OCI-LY3 (cell line): ENCODE data around the gene VAT1.
A peak's percentile ranks its signal among the peaks of the same experiment; 100 is the strongest.
"Not testable (repeated sequence)": the region's sequence is repeated elsewhere in the genome, so short reads cannot be mapped to it uniquely, and the experiment has no call there.

ENCODE experiments used
- H2AFZ ChIP-seq: fragments of 200-600, 300-600 bp; shearing (Covaris generic); 2 replicates; pipeline ENCODE4 v1.6.0; 2014; ENCODE audit warnings: antibody characterized with exemption, low read depth, low read length
- H3K27ac ChIP-seq: fragments of 200-600, 300-600 bp; sonication (generic); 2 replicates; pipeline ENCODE4 v1.5.1; 2014; ENCODE audit warnings: mild to moderate bottlenecking, low read length, moderate library complexity, mixed read lengths
- H3K27me3 ChIP-seq: fragments of 200-600, 300-600 bp; sonication (generic); 2 replicates; pipeline ENCODE4 v1.6.1; 2014; ENCODE audit warnings: low read depth, low read length, mixed read lengths
- H3K36me3 ChIP-seq: fragments of 200-600, 300-600 bp; sonication (generic); replicated peaks from 2 replicates; pipeline ENCODE3; 2014; ENCODE audit warnings: low read depth, low read length, mixed read lengths
- H3K4me1 ChIP-seq: fragments of 300-600, 200-600 bp; sonication (generic); 2 replicates; pipeline ENCODE4 v1.6.1; 2014; ENCODE audit warnings: low read length, mixed read lengths
- H3K4me2 ChIP-seq: fragments of 200-600, 300-600 bp; sonication (generic); 2 replicates; pipeline ENCODE4 v1.6.1; 2014; ENCODE audit warnings: low read length, mixed read lengths
- H3K4me3 ChIP-seq: fragments of 300-600, 200-600 bp; sonication (generic); 2 replicates; pipeline ENCODE4 v1.5.1; 2014; ENCODE audit warnings: antibody characterized with exemption, mild to moderate bottlenecking, low read length, moderate library complexity
- H3K79me2 ChIP-seq: fragments of 300-600, 200-600 bp; shearing (Covaris generic); 2 replicates; pipeline ENCODE4 v1.6.1; 2014; ENCODE audit warnings: mild to moderate bottlenecking, low read length, mixed read lengths
- H3K9ac ChIP-seq: fragments of 300-600, 200-600 bp; shearing (Covaris generic); 2 replicates; pipeline ENCODE4 v1.6.0; 2014; ENCODE audit warnings: mild to moderate bottlenecking, low read length, moderate library complexity
- H3K9me3 ChIP-seq: fragments of 200-600, 300-600 bp; shearing (Covaris generic); 2 replicates; pipeline ENCODE4 v1.6.1; 2014; ENCODE audit warnings: low read length, mixed read lengths; ENCODE audit not compliant: insufficient read depth
- H4K20me1 ChIP-seq: fragments of 200-600, 300-600 bp; sonication (generic); 2 replicates; pipeline ENCODE4 v1.6.1; 2016; ENCODE audit warnings: low read length, mixed read lengths; ENCODE audit not compliant: insufficient read depth
- CTCF ChIP-seq: fragments of 200-600, 300-600 bp; sonication (generic); IDR thresholded peaks from 2 replicates; pipeline ENCODE4 v1.5.1; 2014; ENCODE audit warnings: antibody characterized with exemption, low read length, low read depth
- EZH2phosphoT487 ChIP-seq: fragments of 200-600 bp; shearing (Covaris generic); IDR thresholded peaks from 2 replicates; pipeline ENCODE4 v1.6.1; 2018; ENCODE audit warnings: antibody characterized with exemption, mixed run types, low read depth

VAT1 gene

GRCh38 chr17:42980766-42981397, 41.3 kb downstream of the VAT1 start:
- Histone ChIP-seq H3K9me3 (no peaks in the 10 kb centered on the region), H2AFZ (no peak overlapping the region), H3K27me3 (no peaks in the 10 kb centered on the region), H3K9ac (peak overlapping the region; percentile 95), H4K20me1 (peaks cover 5% of the 10 kb centered on the region; the same call in 1 of the 2 replicates), H3K4me1 (peaks cover 50% of the 10 kb centered on the region), H3K4me2 (peak overlapping the region; percentile 98), H3K79me2 (peaks cover 53% of the 10 kb centered on the region), H3K27ac (peak overlapping the region; percentile 88), H3K4me3 (peak overlapping the region; percentile 83), H3K36me3 (peaks cover 13% of the 10 kb centered on the region)
- peak; percentile 22 for TF ChIP-seq CTCF
- TF ChIP-seq EZH2phosphoT487 = no peak

- Histone ChIP-seq H3K9me3 (no peaks in the 10 kb centered on the region), H3K36me3 (peaks cover 13% of the 10 kb centered on the region), H3K79me2 (peaks cover 50% of the 10 kb centered on the region), H2AFZ (0 out of 2 replicates have a peak within 1 kb of the TSS, but pooled peaks have one; percentile 19), H3K4me1 (peaks cover 51% of the 10 kb centered on the region), H3K27me3 (no peaks in the 10 kb centered on the region), H3K9ac (peak within 1 kb of the TSS; percentile 95), H3K27ac (peak within 1 kb of the TSS; percentile 88), H4K20me1 (peaks cover 5% of the 10 kb centered on the region; the same call in 1 of the 2 replicates), H3K4me3 (peak within 1 kb of the TSS; percentile 83), H3K4me2 (peak within 1 kb of the TSS; percentile 98)
- TF ChIP-seq CTCF (no peak), EZH2phosphoT487 (no peak)
These were observed 41.9 kb downstream of the VAT1 start, which contains the start of gene RUNDC1 for GRCh38 chr17:42980274-42980765. RUNDC1 (plus strand) TSS chr17:42980565; CDS start chr17:42980577, 12 bp downstream.

- H3K27me3 ChIP-seq = no peaks in the 10 kb centered on the region
- H3K4me3 ChIP-seq = peak within 1 kb of the TSS; percentile 83
- H3K27ac ChIP-seq = peak within 1 kb of the TSS; percentile 88
- H3K36me3 ChIP-seq = peaks cover 13% of the 10 kb centered on the region
- TF ChIP-seq CTCF = no peak
- no peak for TF ChIP-seq EZH2phosphoT487
- H4K20me1 ChIP-seq = peaks cover 5% of the 10 kb centered on the region; the same call in 1 of the 2 replicates
- H3K4me1 ChIP-seq = peaks cover 50% of the 10 kb centered on the region
- H3K79me2 ChIP-seq = peaks cover 50% of the 10 kb centered on the region
- H3K4me2 ChIP-seq = peak within 1 kb of the TSS; percentile 98
- H3K9ac ChIP-seq = peak within 1 kb of the TSS; percentile 95
- 0 out of 2 replicates have a peak within 1 kb of the TSS, but pooled peaks have one; percentile 19 for H2AFZ ChIP-seq
- H3K9me3 ChIP-seq = no peaks in the 10 kb centered on the region
These were observed 42.5 kb downstream of the VAT1 start, which contains the start of gene PTGES3L for GRCh38 chr17:42979511-42980273. PTGES3L (minus strand) TSS chr17:42980080; CDS start chr17:42980053, 27 bp downstream.

GRCh38 chr17:42975701-42976100, 46.5 kb downstream of the VAT1 start:
- peak overlapping the region; percentile 50 for H3K27ac ChIP-seq
- peaks cover 30% of the 10 kb centered on the region for H3K4me1 ChIP-seq
- not testable (repeated sequence) for H3K9me3 ChIP-seq, H3K27me3 ChIP-seq, H2AFZ ChIP-seq, H3K36me3 ChIP-seq, H4K20me1 ChIP-seq, H3K9ac ChIP-seq
- peaks cover 12% of the 10 kb centered on the region for H3K79me2 ChIP-seq
- H3K4me2 ChIP-seq = peak overlapping the region; percentile 58
- peak overlapping the region; percentile 0; the same call in 1 of the 2 replicates for H3K4me3 ChIP-seq
